ENCODE data around the gene CDC20B. TPM values are rescaled to one million over a fixed set of nuclear protein-coding genes. Genes with fewer than 3 reads are reported as not detected.

The CDC20B gene
- total and polyA plus RNA-seq, 2 donors = not detected

- 84% methylated on average over 3 of the region's 3 CpGs for WGBS
- H3K36me3 ChIP-seq (ENCODE audit: insufficient read depth) = no peaks in the 10 kb centered on the region
- DNase-seq (ENCODE audit: extremely low spot score) = no peak
- H3K4me3 ChIP-seq (ENCODE audit: low read depth, low read length) = no peak overlapping the region
- H3K4me1 ChIP-seq (ENCODE audit: insufficient read depth) = no peaks in the 10 kb centered on the region
- no peak overlapping the region for H3K27ac ChIP-seq (ENCODE audit: low read depth)
These were observed 108.5 kb downstream of the CDC20B start for GRCh38 chr5:55064523-55064922.

DNA sequence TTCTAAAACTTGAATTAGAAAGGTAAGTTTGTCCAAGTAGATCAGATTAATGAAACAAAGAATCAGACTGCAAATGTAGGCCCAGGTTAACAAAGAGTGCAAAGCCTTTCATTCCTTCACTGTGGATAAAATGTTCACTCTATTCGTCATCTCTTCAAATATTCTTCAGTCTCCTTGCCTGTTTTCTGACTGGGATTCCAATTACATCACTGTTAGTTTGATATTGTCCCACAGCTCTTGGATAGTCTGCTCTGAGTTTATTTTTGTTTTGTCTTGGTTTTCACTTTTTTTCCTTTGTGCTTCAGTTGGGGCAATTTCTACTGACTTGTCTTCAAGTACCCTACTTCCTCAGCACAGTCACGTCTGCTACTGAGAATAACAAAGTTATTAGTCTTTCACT is 109.1 kb downstream of the CDC20B start:
- no peak for DNase-seq (ENCODE audit: extremely low spot score)
- no peak overlapping the region for H3K4me3 ChIP-seq (ENCODE audit: low read depth, low read length)
- 67% methylated on average over 2 of the region's 2 CpGs for WGBS
- H3K27ac ChIP-seq (ENCODE audit: low read depth) = no peak overlapping the region
- no peaks in the 10 kb centered on the region for H3K36me3 ChIP-seq (ENCODE audit: insufficient read depth)
- no peaks in the 10 kb centered on the region for H3K4me1 ChIP-seq (ENCODE audit: insufficient read depth)

- WGBS = 40% methylated on average over 5 of the region's 5 CpGs
- no peak for DNase-seq (ENCODE audit: extremely low spot score)
- H3K27ac ChIP-seq (ENCODE audit: low read depth) = no peak overlapping the region
- no peak overlapping the region for H3K4me3 ChIP-seq (ENCODE audit: low read depth, low read length)
- H3K4me1 ChIP-seq (ENCODE audit: insufficient read depth) = no peaks in the 10 kb centered on the region
- no peaks in the 10 kb centered on the region for H3K36me3 ChIP-seq (ENCODE audit: insufficient read depth)
These were observed 109.6 kb downstream of the CDC20B start for GRCh38 chr5:55063220-55063863.

Small RNA genes lying within 50 kb of the gene (small RNA-seq; reads per million reads assigned to genes)
- gene MIR449A (0.71 reads per million, percentile 63 among the genes with 10 or more reads in this experiment), gene MIR449B (not detected), gene MIR449C (1.4 reads per million, percentile 82 among the genes with 10 or more reads in this experiment)

Other genes starting within 250 kb of the CDC20B start
- 1.8 TPM for gene ESM1, start 187.6 kb downstream of the CDC20B start, total RNA-seq
- 0.19 TPM for gene ESM1, start 187.6 kb downstream of the CDC20B start, polyA plus RNA-seq
- gene GZMK, start 148.9 kb downstream of the CDC20B start, total RNA-seq = 0.16 TPM
- 0.75 TPM for gene GZMK, start 148.9 kb downstream of the CDC20B start, polyA plus RNA-seq
- gene GZMA, start 70.5 kb downstream of the CDC20B start, total RNA-seq = 1.4 TPM
- gene GZMA, start 70.5 kb downstream of the CDC20B start, polyA plus RNA-seq = 1.7 TPM
- gene GPX8, start 13.0 kb downstream of the CDC20B start, total RNA-seq = 120 TPM
- 20.5 TPM for gene GPX8, start 13.0 kb downstream of the CDC20B start, polyA plus RNA-seq
- 0.32 TPM for gene MCIDAS, start 54.1 kb upstream of the CDC20B start, total RNA-seq
- gene MCIDAS, start 54.1 kb upstream of the CDC20B start, polyA plus RNA-seq = 0.23 TPM
- 1.6 TPM for gene CCNO, start 60.4 kb upstream of the CDC20B start, total RNA-seq
- 2.8 TPM for gene CCNO, start 60.4 kb upstream of the CDC20B start, polyA plus RNA-seq
- 44.4 TPM for gene DHX29, start 134.5 kb upstream of the CDC20B start, total RNA-seq
- 17.1 TPM for gene DHX29, start 134.5 kb upstream of the CDC20B start, polyA plus RNA-seq
- 153 TPM for gene MTREX, start 134.8 kb upstream of the CDC20B start, total RNA-seq
- 27.5 TPM for gene MTREX, start 134.8 kb upstream of the CDC20B start, polyA plus RNA-seq